H9 (cell line): ENCODE measurements around the gene MRO. TPM values are rescaled to one million over a fixed set of nuclear protein-coding genes. Genes with fewer than 3 reads are reported as not detected.

Experiments
- DNase-seq: peaks from one replicate; pipeline ENCODE4 v3.0.0-alpha.2; 2017
- H2AFZ ChIP-seq: one replicate; pipeline ENCODE4 v1.6.1; 2013; ENCODE audit warnings: mild to moderate bottlenecking, low read length, control low read depth, moderate library complexity
- H2AK5ac ChIP-seq: 2 replicates; pipeline ENCODE4 v1.6.1; 2013; ENCODE audit warnings: low read length, control low read depth, mixed read lengths; ENCODE audit not compliant: insufficient read length
- H2BK120ac ChIP-seq: one replicate; pipeline ENCODE4 v1.6.1; 2013; ENCODE audit warnings: low read depth, mild to moderate bottlenecking, low read length, control low read depth, inconsistent platforms; ENCODE audit not compliant: poor library complexity, severe bottlenecking
- H2BK12ac ChIP-seq: 2 replicates; pipeline ENCODE4 v1.6.1; 2013; ENCODE audit warnings: low read length, control low read depth, mixed read lengths, low read depth; ENCODE audit not compliant: insufficient read length
- H2BK15ac ChIP-seq: 2 replicates; pipeline ENCODE4 v1.6.1; 2013; ENCODE audit warnings: low read depth, low read length, control low read depth
- H2BK20ac ChIP-seq: one replicate; pipeline ENCODE4 v1.6.1; 2013; ENCODE audit warnings: low read depth, mild to moderate bottlenecking, low read length, control low read depth, inconsistent platforms; ENCODE audit not compliant: poor library complexity, severe bottlenecking
- H2BK5ac ChIP-seq: 2 replicates; pipeline ENCODE4 v1.6.1; 2013; ENCODE audit warnings: low read length, control low read depth, mixed read lengths; ENCODE audit not compliant: insufficient read length
- H3K14ac ChIP-seq: 2 replicates; pipeline ENCODE4 v1.6.1; 2013; ENCODE audit warnings: low read length, control low read depth; ENCODE audit not compliant: insufficient read depth
- H3K18ac ChIP-seq: 2 replicates; pipeline ENCODE4 v1.6.1; 2013; ENCODE audit warnings: low read depth, mild to moderate bottlenecking, mixed read lengths, low read length, control low read depth; ENCODE audit not compliant: insufficient read length
- H3K23ac ChIP-seq: 2 replicates; pipeline ENCODE4 v1.6.1; 2013; ENCODE audit warnings: low read length, control low read depth, mixed read lengths, low read depth; ENCODE audit not compliant: insufficient read length
- H3K23me2 ChIP-seq: 2 replicates; pipeline ENCODE4 v1.6.1; 2013; ENCODE audit warnings: low read depth, mild to moderate bottlenecking, mixed read lengths, low read length, control low read depth; ENCODE audit not compliant: insufficient read length, poor library complexity, severe bottlenecking
- H3K27ac ChIP-seq: 2 replicates; pipeline ENCODE4 v1.5.1; 2013; ENCODE audit warnings: low read length, control low read depth, mixed read lengths, low read depth; ENCODE audit not compliant: insufficient read length
- H3K27me3 ChIP-seq: 2 replicates; pipeline ENCODE4 v1.6.1; 2013; ENCODE audit warnings: low read length, control low read depth, inconsistent platforms; ENCODE audit not compliant: insufficient read depth
- H3K4ac ChIP-seq: 2 replicates; pipeline ENCODE4 v1.6.1; 2013; ENCODE audit warnings: low read depth, mild to moderate bottlenecking, control low read depth, inconsistent platforms, low read length, moderate library complexity
- H3K4me1 ChIP-seq: 2 replicates; pipeline ENCODE4 v1.6.1; 2013; ENCODE audit warnings: low read length, control low read depth, inconsistent platforms; ENCODE audit not compliant: insufficient read depth
- H3K4me2 ChIP-seq: 2 replicates; pipeline ENCODE4 v1.6.1; 2013; ENCODE audit warnings: low read length, control low read depth, mixed read lengths; ENCODE audit not compliant: insufficient read length, insufficient read depth
- H3K56ac ChIP-seq: 2 replicates; pipeline ENCODE4 v1.6.1; 2013; ENCODE audit warnings: low read depth, mild to moderate bottlenecking, mixed read lengths, low read length, control low read depth; ENCODE audit not compliant: insufficient read length
- H3K79me1 ChIP-seq: 2 replicates; pipeline ENCODE4 v1.6.1; 2013; ENCODE audit warnings: low read depth, mild to moderate bottlenecking, moderate library complexity, low read length, control low read depth, inconsistent platforms; ENCODE audit not compliant: insufficient read depth, poor library complexity, severe bottlenecking
- H3K79me2 ChIP-seq: 2 replicates; pipeline ENCODE4 v1.6.1; 2013; ENCODE audit warnings: low read length, control low read depth, inconsistent platforms; ENCODE audit not compliant: insufficient read depth
- H3K9ac ChIP-seq: 2 replicates; pipeline ENCODE4 v1.6.1; 2013; ENCODE audit warnings: low read length, control low read depth, mixed read lengths; ENCODE audit not compliant: insufficient read length; ENCODE audit errors: extremely low read depth
- H3K9me3 ChIP-seq: one replicate; pipeline ENCODE4 v1.6.1; 2013; ENCODE audit warnings: low read depth, low read length, inconsistent platforms; ENCODE audit not compliant: control insufficient read depth
- H3T11ph ChIP-seq: one replicate; pipeline ENCODE4 v1.6.1; 2013; ENCODE audit warnings: mild to moderate bottlenecking, low read length, control low read depth, inconsistent platforms
- H4K20me1 ChIP-seq: one replicate; pipeline ENCODE4 v1.6.1; 2013; ENCODE audit not compliant: control insufficient read depth, insufficient read length, insufficient read depth
- H4K5ac ChIP-seq: 2 replicates; pipeline ENCODE4 v1.6.1; 2013; ENCODE audit warnings: low read depth, mild to moderate bottlenecking, mixed read lengths, low read length, control low read depth; ENCODE audit not compliant: insufficient read length
- H4K8ac ChIP-seq: replicated peaks from 2 replicates; pipeline ENCODE4 v1.6.1; 2013; ENCODE audit warnings: low read length, control low read depth, mixed read lengths, low read depth; ENCODE audit not compliant: insufficient read length
- H4K91ac ChIP-seq: 2 replicates; pipeline ENCODE4 v1.6.1; 2013; ENCODE audit warnings: low read depth, mild to moderate bottlenecking, moderate library complexity, mixed read lengths, low read length, control low read depth; ENCODE audit not compliant: insufficient read length
- H3K27ac Mint-ChIP-seq, 3 experiments: 2 replicates in 2 of 3; 3 replicates in 1 of 3; pipeline ENCODE4 v1.8.0; 2020 to 2021; ENCODE audit warnings: mixed read lengths in 3 of 3, mild to moderate bottlenecking in 1 of 3, moderate library complexity in 1 of 3
- H3K27me3 Mint-ChIP-seq: 2 replicates; pipeline ENCODE4 v1.8.0; 2021; ENCODE audit warnings: low read depth, mild to moderate bottlenecking, moderate library complexity, mixed read lengths
- H3K36me3 Mint-ChIP-seq, 3 experiments: 2 replicates in 2 of 3; 3 replicates in 1 of 3; pipeline ENCODE4 v1.8.0; 2020 to 2021; ENCODE audit warnings: low read depth in 3 of 3, mixed read lengths in 3 of 3; ENCODE audit not compliant: insufficient read depth in 1 of 3
- H3K4me1 Mint-ChIP-seq, 2 experiments: 2 replicates each; pipeline ENCODE4 v1.8.0; 2020; ENCODE audit warnings: mixed read lengths in 2 of 2
- H3K4me3 Mint-ChIP-seq, 2 experiments: 2 replicates in 1 of 2; 3 replicates in 1 of 2; pipeline ENCODE4 v1.8.0; 2020 to 2021; ENCODE audit warnings: mild to moderate bottlenecking in 2 of 2, mixed read lengths in 2 of 2, moderate library complexity in 1 of 2
- H3K9me3 Mint-ChIP-seq, 2 experiments: 2 replicates in 1 of 2; 3 replicates in 1 of 2; pipeline ENCODE4 v1.8.0; 2020; ENCODE audit warnings: mild to moderate bottlenecking in 2 of 2, mixed read lengths in 2 of 2, moderate library complexity in 1 of 2
- CTCF ChIP-seq: fragments of 200-600 bp; sonication (generic); conservative IDR thresholded peaks from 3 replicates; pipeline ENCODE4 v1.8.0; 2021; ENCODE audit warnings: antibody characterized with exemption, mild to moderate bottlenecking
- WGBS: extraction: QIAGEN DNeasy Blood & Tissue Kit; methylation state at CpG from one replicate; pipeline ENCODE4 v1.1.7; 2013; ENCODE audit warnings: missing lambda C conversion rate, low lambda C conversion rate, mixed read lengths; ENCODE audit not compliant: insufficient read length; ENCODE audit errors: extremely low coverage; 5-methylcytosine and 5-hydroxymethylcytosine counted together
- long read RNA-seq: library from polyadenylated mRNA; unstranded; transcript quantifications from one replicate; pipeline ENCODE4 v2.0.0, GENCODE V29; 2020
- total RNA-seq: library from RNA; stranded (reverse); gene quantifications from 2 replicates; pipeline ENCODE4 v1.2.1, GENCODE V29; 2021

Gene MRO
- total RNA-seq: 0.57 and 0.72 TPM in 2 replicates
- long read RNA-seq, partial matches to known transcripts: 0 of 1 reads
- long read RNA-seq, other reads (novel, unspliced or antisense): 1 of 1 reads

DNA sequence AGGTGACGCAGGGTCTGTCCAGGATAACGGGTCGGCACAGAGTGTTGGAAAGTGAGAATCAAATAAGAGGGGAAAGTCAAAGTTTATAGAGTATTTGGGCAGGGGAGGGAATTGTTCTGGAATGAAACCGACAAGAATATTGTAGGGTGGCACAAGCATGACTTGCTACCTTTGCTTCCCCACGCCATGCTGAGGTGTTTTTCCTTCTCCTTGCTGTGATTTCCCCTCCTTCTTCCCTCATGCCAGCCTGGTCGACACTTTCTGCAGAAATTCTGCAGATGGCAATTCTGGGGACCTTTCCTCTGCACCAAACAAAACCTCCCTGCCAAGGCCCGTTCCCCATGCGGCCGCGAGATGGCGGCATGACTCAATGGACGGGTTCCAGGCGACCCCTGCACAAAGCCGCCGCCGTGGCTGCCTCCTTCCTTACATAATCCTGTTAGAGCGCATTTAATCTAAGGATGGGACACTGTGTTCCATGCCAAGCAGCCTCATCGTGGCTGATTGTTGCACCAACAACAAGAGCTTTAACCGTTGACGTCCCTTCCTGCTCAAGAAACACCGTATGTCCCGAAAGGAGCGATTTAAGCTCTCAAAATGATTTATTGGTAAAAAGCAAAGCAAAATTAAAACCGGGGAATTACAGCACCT, at the start of gene MRO:
TSS of gene MRO (minus strand) at position 289 of the 651 bp plus-strand sequence. CDS start 10,616 bp downstream, outside the sequence.
- Histone ChIP-seq H2BK12ac (no peak within 1 kb of the TSS), H2BK120ac (no peak within 1 kb of the TSS), H4K8ac (no peak within 1 kb of the TSS), H2BK15ac (no peak within 1 kb of the TSS), H3K4ac (no peak within 1 kb of the TSS), H3K27me3 (no peaks in the 10 kb centered on the region), H3K27ac (no peak within 1 kb of the TSS), H3K23me2 (no peaks in the 10 kb centered on the region), H4K91ac (no peak within 1 kb of the TSS), H3K79me1 (no peaks in the 10 kb centered on the region), H4K20me1 (no peaks in the 10 kb centered on the region), H2AFZ (peak within 1 kb of the TSS; percentile 79), H3K9ac (no peak within 1 kb of the TSS), H2BK20ac (no peak within 1 kb of the TSS), H3K14ac (no peak within 1 kb of the TSS), H3K56ac (no peak within 1 kb of the TSS), H3K4me2 (peak within 1 kb of the TSS; percentile 58), H4K5ac (no peak within 1 kb of the TSS), H3K9me3 (no peaks in the 10 kb centered on the region), H3T11ph (no peak within 1 kb of the TSS), H3K4me1 (0 out of 2 replicates have a peak, but pooled peaks cover 2% of the 10 kb centered on the region), H2AK5ac (no peak within 1 kb of the TSS), H3K18ac (no peak within 1 kb of the TSS), H3K79me2 (no peaks in the 10 kb centered on the region), H3K23ac (no peak within 1 kb of the TSS), H2BK5ac (no peak within 1 kb of the TSS)
- no CpG with 5 or more reads among the region's 24 CpGs for WGBS
- Mint-ChIP-seq H3K4me3 (no peak within 1 kb of the TSS), H3K4me1 (peaks cover 17 to 21% of the 10 kb centered on the region in 2 experiments), H3K27ac (no peak within 1 kb of the TSS), H3K27me3 (peaks cover 2% of the 10 kb centered on the region), H3K36me3 (peaks cover 0 to 5% (median 0%) of the 10 kb centered on the region in 3 experiments; a peak in 1 of 7 replicates), H3K9me3 (no peaks in the 10 kb centered on the region)
- peak; percentile 96 for TF ChIP-seq CTCF
- peak; percentile 84 for DNase-seq
